GM19463 (cell line): Measurements from ENCODE around the gene CRYL1.

Experiments
- ATAC-seq: cut with Tn5 transposase; IDR thresholded peaks from one replicate; pipeline ENCODE4 v1.9.1; 2021; ENCODE audit warnings: mild to moderate bottlenecking, moderate library complexity; ENCODE audit not compliant: unreplicated experiment

CRYL1 gene

GRCh38 chr13:20428666-20429644 is 96.7 kb downstream of the CRYL1 start:
- ATAC-seq: no peak

GRCh38 chr13:20426766-20427448 is 98.8 kb downstream of the CRYL1 start:
- ATAC-seq: no peak

- ATAC-seq: peak; percentile 85
Measured at GRCh38 chr13:20425819-20426219, 99.8 kb downstream of the CRYL1 start.

- ATAC-seq: no peak
Measured at GRCh38 chr13:20424949-20425348, 100.7 kb downstream of the CRYL1 start.

GRCh38 chr13:20424559-20424852 is 101.2 kb downstream of the CRYL1 start:
- no peak for ATAC-seq

GRCh38 chr13:20422362-20422761 is 103.3 kb downstream of the CRYL1 start:
- no peak for ATAC-seq

- no peak for ATAC-seq
Measured at GRCh38 chr13:20420938-20421337, 104.7 kb downstream of the CRYL1 start.

GRCh38 chr13:20418953-20419352 is 106.7 kb downstream of the CRYL1 start:
- ATAC-seq: no peak

GRCh38 chr13:20416223-20416745 is 109.4 kb downstream of the CRYL1 start:
- no peak for ATAC-seq

GRCh38 chr13:20415694-20416107 is 110.0 kb downstream of the CRYL1 start:
- no peak for ATAC-seq

GRCh38 chr13:20415306-20415679 is 110.4 kb downstream of the CRYL1 start:
- no peak for ATAC-seq

GRCh38 chr13:20414546-20415305 is 110.9 kb downstream of the CRYL1 start:
- ATAC-seq: no peak

- ATAC-seq: no peak
Measured at GRCh38 chr13:20412691-20413355, 112.8 kb downstream of the CRYL1 start.

GRCh38 chr13:20411638-20412342 is 113.9 kb downstream of the CRYL1 start:
- peak; percentile 97 for ATAC-seq

GRCh38 chr13:20410726-20411125 is 114.9 kb downstream of the CRYL1 start:
- no peak for ATAC-seq

GRCh38 chr13:20408181-20408580 is 117.5 kb downstream of the CRYL1 start:
- no peak for ATAC-seq

- no peak for ATAC-seq
Measured at GRCh38 chr13:20407759-20408158, 117.9 kb downstream of the CRYL1 start.

GRCh38 chr13:20405691-20406090 is 120.0 kb downstream of the CRYL1 start:
- no peak for ATAC-seq

- ATAC-seq: no peak
Measured at GRCh38 chr13:20404488-20405222, 121.0 kb downstream of the CRYL1 start.
